HepG2 (cell line): ENCODE measurements around the gene DOCK4. TPM values are rescaled to one million over a fixed set of nuclear protein-coding genes. Genes with fewer than 3 reads are reported as not detected.
A peak's percentile ranks its signal among the peaks of the same experiment; 100 is the strongest.

Experiments
- HES4 ChIP-seq: sonication (generic); formaldehyde crosslinking; IDR thresholded peaks from 2 replicates; pipeline ENCODE4 v1.9.0; 2021; ENCODE audit warnings: mild to moderate bottlenecking, missing genetic modification reagents, borderline replicate concordance
- HNRNPUL1 ChIP-seq: fragments of 200-400 bp; formaldehyde crosslinking; IDR thresholded peaks from 2 replicates; pipeline ENCODE4 v1.6.1; 2017; ENCODE audit warnings: low read depth, mild to moderate bottlenecking, low read length, moderate library complexity
- MAFG ChIP-seq: sonication (generic); formaldehyde crosslinking; IDR thresholded peaks from 2 replicates; pipeline ENCODE4 v1.5.1; 2020; ENCODE audit warnings: mild to moderate bottlenecking, missing genetic modification reagents
- MED1 ChIP-seq: sonication (generic); formaldehyde crosslinking; IDR thresholded peaks from 2 replicates; pipeline ENCODE4 v1.4.0; 2020; ENCODE audit warnings: missing genetic modification reagents
- MXD4 ChIP-seq: IDR thresholded peaks from 2 replicates; pipeline ENCODE4 v1.6.1; 2016; ENCODE audit warnings: mild to moderate bottlenecking, missing biosample characterization, missing genetic modification reagents
- PREB ChIP-seq: sonication (generic); formaldehyde crosslinking; IDR thresholded peaks from 2 replicates; pipeline ENCODE4 v1.4.0; 2020; ENCODE audit warnings: missing genetic modification reagents
- TAF1 ChIP-seq: sonication (generic); formaldehyde crosslinking; IDR thresholded peaks from 2 replicates; pipeline ENCODE4 v1.4.0; 2020; ENCODE audit warnings: missing genetic modification reagents
- ZNF605 ChIP-seq: sonication (generic); formaldehyde crosslinking; IDR thresholded peaks from 2 replicates; pipeline ENCODE4 v1.8.0; 2022; ENCODE audit warnings: mild to moderate bottlenecking, missing genetic modification reagents
- polyA plus RNA-seq, 8 experiments: library from polyadenylated mRNA; depleted of rRNA in 3 of 8; stranded (reverse) in 7 of 8; unstranded in 1 of 8; fragments of >200 nt; fragmentation: Illumina TruSeq in 4 of 8; extraction: Trizol in 4 of 8; gene quantifications; 2 replicates each; pipeline versions ENCODE4 v1.2.1 to v1.2.3, GENCODE V29; 2011 to 2016; ENCODE audit warnings: low read depth in 4 of 8, missing spikeins in 1 of 8, mixed read lengths in 1 of 8; ENCODE audit not compliant: insufficient read depth in 1 of 8
- total RNA-seq, 5 experiments: library from RNA; depleted of rRNA; stranded (reverse); fragments of >200 nt; fragmentation: Illumina TruSeq; extraction: Trizol; gene quantifications; 2 replicates each; pipeline ENCODE4 v1.2.3, GENCODE V29; 2016; ENCODE audit warnings: low read depth in 1 of 5
- TF ChIP-seq, protein P1 (sequence below): sonication (generic); formaldehyde crosslinking; IDR thresholded peaks from one replicate; pipeline ENCODE4 v1.5.1; 2020; ENCODE audit warnings: mild to moderate bottlenecking, missing genetic modification reagents; ENCODE audit errors: not compliant biosample characterization
- TF ChIP-seq, protein P2 (sequence below): sonication (generic); formaldehyde crosslinking; IDR thresholded peaks from 2 replicates; pipeline ENCODE4 v1.4.0; 2020; ENCODE audit warnings: low read depth, mild to moderate bottlenecking, missing genetic modification reagents
- TF ChIP-seq, protein P3 (sequence below): sonication (generic); formaldehyde crosslinking; IDR thresholded peaks from 2 replicates; pipeline ENCODE4 v1.4.0; 2020; ENCODE audit warnings: mild to moderate bottlenecking, missing genetic modification reagents

Gene DOCK4
- total and polyA plus RNA-seq, 2 of the 13 experiments (the other 11 are each of a cell fraction or from before 2014, with no cell fraction given), result 13.5 to 17.4 TPM

GRCh38 chr7:112206238-112206990, at the start of gene DOCK4, which contains the start of gene ZNF277 (continued):
- TF ChIP-seq, protein P1, sequence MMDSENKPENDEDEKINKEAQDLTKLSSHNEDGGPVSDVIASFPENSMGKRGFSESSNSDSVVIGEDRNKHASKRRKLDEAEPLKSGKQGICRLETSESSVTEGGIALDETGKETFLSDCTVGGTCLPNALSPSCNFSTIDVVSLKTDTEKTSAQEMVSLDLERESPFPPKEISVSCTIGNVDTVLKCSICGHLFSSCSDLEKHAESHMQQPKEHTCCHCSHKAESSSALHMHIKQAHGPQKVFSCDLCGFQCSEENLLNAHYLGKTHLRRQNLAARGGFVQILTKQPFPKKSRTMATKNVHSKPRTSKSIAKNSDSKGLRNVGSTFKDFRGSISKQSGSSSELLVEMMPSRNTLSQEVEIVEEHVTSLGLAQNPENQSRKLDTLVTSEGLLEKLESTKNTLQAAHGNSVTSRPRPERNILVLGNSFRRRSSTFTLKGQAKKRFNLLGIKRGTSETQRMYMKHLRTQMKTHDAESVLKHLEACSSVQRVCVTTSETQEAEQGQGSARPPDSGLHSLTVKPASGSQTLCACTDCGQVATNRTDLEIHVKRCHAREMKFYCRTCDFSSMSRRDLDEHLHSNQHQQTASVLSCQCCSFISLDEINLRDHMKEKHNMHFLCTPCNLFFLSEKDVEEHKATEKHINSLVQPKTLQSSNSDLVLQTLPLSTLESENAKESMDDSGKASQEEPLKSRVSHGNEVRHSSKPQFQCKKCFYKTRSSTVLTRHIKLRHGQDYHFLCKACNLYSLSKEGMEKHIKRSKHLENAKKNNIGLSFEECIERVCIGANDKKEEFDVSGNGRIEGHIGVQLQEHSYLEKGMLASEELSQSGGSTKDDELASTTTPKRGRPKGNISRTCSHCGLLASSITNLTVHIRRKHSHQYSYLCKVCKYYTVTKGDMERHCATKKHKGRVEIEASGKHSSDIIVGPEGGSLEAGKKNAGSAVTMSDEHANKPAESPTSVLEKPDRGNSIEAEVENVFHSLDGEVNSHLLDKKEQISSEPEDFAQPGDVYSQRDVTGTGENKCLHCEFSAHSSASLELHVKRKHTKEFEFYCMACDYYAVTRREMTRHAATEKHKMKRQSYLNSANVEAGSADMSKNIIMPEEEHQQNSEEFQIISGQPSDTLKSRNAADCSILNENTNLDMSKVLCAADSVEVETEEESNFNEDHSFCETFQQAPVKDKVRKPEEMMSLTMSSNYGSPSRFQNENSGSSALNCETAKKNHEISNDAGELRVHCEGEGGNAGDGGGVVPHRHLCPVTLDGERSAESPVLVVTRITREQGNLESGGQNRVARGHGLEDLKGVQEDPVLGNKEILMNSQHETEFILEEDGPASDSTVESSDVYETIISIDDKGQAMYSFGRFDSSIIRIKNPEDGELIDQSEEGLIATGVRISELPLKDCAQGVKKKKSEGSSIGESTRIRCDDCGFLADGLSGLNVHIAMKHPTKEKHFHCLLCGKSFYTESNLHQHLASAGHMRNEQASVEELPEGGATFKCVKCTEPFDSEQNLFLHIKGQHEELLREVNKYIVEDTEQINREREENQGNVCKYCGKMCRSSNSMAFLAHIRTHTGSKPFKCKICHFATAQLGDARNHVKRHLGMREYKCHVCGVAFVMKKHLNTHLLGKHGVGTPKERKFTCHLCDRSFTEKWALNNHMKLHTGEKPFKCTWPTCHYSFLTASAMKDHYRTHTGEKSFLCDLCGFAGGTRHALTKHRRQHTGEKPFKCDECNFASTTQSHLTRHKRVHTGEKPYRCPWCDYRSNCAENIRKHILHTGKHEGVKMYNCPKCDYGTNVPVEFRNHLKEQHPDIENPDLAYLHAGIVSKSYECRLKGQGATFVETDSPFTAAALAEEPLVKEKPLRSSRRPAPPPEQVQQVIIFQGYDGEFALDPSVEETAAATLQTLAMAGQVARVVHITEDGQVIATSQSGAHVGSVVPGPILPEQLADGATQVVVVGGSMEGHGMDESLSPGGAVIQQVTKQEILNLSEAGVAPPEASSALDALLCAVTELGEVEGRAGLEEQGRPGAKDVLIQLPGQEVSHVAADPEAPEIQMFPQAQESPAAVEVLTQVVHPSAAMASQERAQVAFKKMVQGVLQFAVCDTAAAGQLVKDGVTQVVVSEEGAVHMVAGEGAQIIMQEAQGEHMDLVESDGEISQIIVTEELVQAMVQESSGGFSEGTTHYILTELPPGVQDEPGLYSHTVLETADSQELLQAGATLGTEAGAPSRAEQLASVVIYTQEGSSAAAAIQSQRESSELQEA (CRISPR knock-in tag), result no peak
- TF ChIP-seq MED1 (CRISPR knock-in tag), result no peak
- TF ChIP-seq, protein P2, sequence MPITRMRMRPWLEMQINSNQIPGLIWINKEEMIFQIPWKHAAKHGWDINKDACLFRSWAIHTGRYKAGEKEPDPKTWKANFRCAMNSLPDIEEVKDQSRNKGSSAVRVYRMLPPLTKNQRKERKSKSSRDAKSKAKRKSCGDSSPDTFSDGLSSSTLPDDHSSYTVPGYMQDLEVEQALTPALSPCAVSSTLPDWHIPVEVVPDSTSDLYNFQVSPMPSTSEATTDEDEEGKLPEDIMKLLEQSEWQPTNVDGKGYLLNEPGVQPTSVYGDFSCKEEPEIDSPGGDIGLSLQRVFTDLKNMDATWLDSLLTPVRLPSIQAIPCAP (CRISPR knock-in tag), result 0 out of 2 replicates have a peak, but pooled peaks have one; percentile 50
- no peak for TF ChIP-seq HES4 (CRISPR knock-in tag)
- peak; percentile 88 for TF ChIP-seq TAF1 (CRISPR knock-in tag)
- no peak for TF ChIP-seq PREB (CRISPR knock-in tag)
- TF ChIP-seq, protein P3, sequence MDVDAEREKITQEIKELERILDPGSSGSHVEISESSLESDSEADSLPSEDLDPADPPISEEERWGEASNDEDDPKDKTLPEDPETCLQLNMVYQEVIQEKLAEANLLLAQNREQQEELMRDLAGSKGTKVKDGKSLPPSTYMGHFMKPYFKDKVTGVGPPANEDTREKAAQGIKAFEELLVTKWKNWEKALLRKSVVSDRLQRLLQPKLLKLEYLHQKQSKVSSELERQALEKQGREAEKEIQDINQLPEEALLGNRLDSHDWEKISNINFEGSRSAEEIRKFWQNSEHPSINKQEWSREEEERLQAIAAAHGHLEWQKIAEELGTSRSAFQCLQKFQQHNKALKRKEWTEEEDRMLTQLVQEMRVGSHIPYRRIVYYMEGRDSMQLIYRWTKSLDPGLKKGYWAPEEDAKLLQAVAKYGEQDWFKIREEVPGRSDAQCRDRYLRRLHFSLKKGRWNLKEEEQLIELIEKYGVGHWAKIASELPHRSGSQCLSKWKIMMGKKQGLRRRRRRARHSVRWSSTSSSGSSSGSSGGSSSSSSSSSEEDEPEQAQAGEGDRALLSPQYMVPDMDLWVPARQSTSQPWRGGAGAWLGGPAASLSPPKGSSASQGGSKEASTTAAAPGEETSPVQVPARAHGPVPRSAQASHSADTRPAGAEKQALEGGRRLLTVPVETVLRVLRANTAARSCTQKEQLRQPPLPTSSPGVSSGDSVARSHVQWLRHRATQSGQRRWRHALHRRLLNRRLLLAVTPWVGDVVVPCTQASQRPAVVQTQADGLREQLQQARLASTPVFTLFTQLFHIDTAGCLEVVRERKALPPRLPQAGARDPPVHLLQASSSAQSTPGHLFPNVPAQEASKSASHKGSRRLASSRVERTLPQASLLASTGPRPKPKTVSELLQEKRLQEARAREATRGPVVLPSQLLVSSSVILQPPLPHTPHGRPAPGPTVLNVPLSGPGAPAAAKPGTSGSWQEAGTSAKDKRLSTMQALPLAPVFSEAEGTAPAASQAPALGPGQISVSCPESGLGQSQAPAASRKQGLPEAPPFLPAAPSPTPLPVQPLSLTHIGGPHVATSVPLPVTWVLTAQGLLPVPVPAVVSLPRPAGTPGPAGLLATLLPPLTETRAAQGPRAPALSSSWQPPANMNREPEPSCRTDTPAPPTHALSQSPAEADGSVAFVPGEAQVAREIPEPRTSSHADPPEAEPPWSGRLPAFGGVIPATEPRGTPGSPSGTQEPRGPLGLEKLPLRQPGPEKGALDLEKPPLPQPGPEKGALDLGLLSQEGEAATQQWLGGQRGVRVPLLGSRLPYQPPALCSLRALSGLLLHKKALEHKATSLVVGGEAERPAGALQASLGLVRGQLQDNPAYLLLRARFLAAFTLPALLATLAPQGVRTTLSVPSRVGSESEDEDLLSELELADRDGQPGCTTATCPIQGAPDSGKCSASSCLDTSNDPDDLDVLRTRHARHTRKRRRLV (CRISPR knock-in tag), result peak; percentile 78; the same call in 1 of the 2 replicates
- TF ChIP-seq MAFG, result no peak
- no peak for TF ChIP-seq MXD4
- peak; percentile 66; the same call in 1 of the 2 replicates for TF ChIP-seq ZNF605 (CRISPR knock-in tag)
- TF ChIP-seq HNRNPUL1, result peak; percentile 25; the same call in 1 of the 2 replicates
